Glomerular visceral epithelial cell (primary cell): ENCODE data around the gene PRSS12.
"Not testable (repeated sequence)": the region's sequence is repeated elsewhere in the genome, so short reads cannot be mapped to it uniquely, and the experiment has no call there.

Experiments
- DNase-seq: peaks from one replicate; pipeline ENCODE4 v3.0.0-alpha.2; 2016; ENCODE audit errors: extremely low spot score

PRSS12 gene

GRCh38 chr4:118322831-118323502 lies 29.8 kb downstream of the PRSS12 start:
- no peak for DNase-seq

- no peak for DNase-seq
Observed at GRCh38 chr4:118318931-118319330, 33.9 kb downstream of the PRSS12 start.

GRCh38 chr4:118317691-118318090 lies 35.1 kb downstream of the PRSS12 start:
- DNase-seq, result no peak

DNA sequence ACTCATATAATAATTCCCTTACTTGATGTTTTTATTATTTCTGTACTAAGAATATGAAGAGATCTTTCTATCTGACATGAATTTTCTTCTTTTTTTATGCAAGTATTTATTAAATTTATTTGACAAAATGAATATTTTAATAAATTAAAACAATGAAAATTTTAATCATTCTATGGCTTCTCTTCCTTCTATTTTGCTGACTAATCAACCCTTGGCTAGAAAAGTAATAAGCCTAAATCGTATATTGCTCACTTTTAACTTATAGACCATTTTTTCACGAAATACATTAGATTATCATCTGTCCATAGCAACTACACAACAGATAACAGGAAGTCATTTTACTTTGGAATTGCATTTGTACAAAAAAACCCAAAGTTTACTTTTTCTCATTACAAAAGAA lies 38.6 kb downstream of the PRSS12 start:
- no peak for DNase-seq

DNA sequence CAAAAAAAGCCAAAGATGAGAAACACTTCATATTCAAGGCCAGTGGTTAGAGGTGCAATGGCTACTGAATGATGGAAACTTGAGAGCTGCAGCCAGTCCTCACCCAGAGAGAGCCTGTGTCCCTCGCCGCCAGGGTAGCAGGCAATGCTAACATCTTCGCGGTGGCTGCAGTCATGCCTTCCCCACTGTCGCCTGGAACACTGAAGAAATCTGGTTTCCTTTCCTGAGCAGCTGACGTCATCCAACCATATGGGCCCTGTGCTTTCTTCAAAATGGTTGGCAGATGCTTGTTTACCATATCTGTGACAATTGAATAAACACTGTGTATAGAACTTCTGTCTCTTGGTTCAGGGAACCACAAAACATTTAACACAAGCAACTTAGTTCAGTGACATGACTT lies 39.7 kb downstream of the PRSS12 start:
- DNase-seq, result no peak

GRCh38 chr4:118308306-118309030 lies 44.3 kb downstream of the PRSS12 start:
- DNase-seq, result no peak

GRCh38 chr4:118307643-118308042 lies 45.2 kb downstream of the PRSS12 start:
- no peak for DNase-seq

DNA sequence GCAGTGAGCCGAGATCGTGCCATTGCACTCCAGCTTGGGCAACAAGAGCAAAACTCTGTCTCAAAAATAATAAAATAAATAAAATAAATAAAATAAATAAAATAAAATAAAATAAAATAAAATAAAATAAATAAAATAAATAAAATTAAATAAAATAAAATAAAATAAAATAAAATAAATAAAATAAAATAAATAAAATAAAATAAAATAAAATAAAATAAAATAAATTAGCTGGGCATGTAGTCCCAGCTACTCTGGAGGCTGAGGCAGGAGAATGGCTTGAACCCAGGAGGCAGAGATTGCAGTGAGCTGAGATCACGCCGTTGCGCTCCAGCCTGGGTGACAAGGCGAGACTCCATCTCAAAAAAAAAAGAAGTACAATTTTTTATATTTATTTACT lies 53.2 kb downstream of the PRSS12 start:
- DNase-seq, result not testable (repeated sequence)

DNA sequence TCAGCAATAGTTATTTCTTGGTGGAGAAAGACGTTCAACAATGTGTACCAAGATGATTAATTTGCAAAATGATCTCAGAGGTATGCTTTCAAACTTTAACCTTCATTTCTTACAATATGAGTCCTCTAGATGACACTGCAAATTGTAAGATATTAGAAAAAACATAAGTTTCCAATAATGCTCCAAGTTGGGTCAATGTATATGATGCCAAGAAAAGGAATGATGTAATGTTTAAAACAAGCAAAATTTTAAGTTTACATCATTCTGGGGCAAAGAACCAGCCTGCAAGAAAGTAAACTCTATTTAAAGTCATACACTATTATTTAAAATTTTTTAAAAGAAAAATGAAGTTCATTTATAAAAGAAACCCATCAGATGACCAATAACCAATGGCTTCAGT lies 56.1 kb downstream of the PRSS12 start:
- DNase-seq, result no peak

DNA sequence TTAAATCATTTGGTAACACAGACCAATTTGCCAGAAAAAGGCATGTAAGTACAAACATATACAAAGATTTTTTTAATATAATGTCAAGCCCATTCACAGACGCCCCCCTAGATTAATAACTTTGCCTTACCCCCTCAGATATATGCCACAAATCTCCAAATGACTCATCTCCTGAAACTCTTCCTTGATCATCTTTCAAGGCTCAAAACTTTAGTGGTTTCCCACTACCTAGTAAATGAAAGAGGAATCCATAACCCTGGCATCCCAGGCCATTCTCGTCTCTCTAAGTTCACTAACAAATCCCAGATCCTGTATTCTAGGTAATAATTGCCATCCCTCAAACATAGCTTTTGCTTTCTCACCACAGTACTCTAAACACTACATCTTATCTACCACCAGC lies 61.9 kb downstream of the PRSS12 start:
- no peak for DNase-seq

DNA sequence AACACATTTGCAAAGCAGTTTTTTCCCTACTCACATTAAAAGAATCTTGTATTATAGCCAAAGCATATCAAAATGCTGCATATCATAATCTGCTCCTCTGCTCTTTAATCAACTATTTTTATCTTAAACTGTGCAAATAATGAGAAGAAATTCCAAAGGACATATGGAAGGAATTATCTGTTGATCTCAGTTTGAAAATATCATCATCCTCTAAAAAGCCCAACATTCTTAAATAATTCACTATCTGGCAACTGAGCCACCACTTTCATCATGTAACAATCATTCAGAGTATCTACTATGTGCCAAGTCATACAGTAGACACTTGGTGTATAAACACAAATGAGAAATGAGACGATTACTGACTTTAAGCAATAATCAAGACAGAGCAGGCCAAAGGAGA lies 63.0 kb downstream of the PRSS12 start:
- DNase-seq, result no peak

GRCh38 chr4:118287711-118288451 lies 64.9 kb downstream of the PRSS12 start:
- no peak for DNase-seq

DNA sequence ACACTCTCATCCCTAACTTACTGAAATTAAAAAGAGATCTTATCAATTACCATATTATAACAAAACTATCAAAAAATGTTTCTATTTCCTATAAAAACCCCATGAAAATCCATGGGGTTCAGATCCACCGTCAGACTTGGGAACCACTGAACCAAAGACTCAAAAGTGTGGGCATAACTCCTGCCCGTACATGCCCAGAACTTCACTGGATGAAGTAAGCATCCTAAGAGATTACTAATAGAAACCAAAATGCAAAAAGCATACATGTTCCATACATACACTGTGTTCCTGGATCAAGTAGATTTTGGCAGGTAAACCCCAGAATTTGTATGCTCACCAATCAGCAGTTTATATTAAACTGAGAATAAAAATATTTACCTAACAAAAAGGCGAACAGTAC lies 66.1 kb downstream of the PRSS12 start:
- no peak for DNase-seq

GRCh38 chr4:118285931-118286330 lies 66.9 kb downstream of the PRSS12 start:
- DNase-seq, result no peak

DNA sequence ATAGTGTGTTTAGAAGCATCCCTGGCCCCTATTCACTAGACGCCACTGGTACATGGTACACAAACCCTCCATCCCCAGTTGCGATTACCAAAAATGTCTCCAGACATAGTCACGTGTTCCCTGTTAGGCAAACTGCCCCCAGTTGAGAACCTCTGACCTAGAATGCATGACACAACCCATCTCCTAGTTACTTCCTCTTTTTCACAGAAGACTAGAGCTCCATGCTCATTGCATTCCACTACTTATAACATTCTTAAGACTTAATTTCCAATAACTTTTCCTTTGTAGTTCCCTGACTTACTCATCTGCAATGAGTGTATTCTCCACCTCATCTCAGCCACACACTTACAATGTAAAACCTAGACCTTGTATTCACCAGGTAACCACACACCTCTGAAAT lies 68.6 kb downstream of the PRSS12 start:
- DNase-seq, result no peak

DNA sequence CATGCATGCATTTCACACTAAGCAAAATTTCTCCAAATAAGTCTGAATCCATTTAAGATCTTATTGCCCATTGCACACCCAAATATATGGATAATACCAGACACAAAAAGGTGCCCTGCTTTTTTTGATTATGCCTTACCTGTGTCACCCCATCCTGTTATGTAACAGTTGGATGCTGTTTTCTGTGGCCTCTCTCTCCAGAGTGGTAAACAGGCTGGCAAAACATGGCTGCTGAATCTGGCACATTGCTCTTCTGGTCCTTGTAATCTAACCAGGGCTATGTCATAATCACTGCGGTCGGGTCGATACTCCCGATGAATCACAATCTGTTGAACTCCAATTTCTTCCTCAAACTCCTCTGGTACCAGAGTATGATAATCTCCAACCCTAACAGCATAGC lies 70.1 kb downstream of the PRSS12 start:
- peak; percentile 36 for DNase-seq

DNA sequence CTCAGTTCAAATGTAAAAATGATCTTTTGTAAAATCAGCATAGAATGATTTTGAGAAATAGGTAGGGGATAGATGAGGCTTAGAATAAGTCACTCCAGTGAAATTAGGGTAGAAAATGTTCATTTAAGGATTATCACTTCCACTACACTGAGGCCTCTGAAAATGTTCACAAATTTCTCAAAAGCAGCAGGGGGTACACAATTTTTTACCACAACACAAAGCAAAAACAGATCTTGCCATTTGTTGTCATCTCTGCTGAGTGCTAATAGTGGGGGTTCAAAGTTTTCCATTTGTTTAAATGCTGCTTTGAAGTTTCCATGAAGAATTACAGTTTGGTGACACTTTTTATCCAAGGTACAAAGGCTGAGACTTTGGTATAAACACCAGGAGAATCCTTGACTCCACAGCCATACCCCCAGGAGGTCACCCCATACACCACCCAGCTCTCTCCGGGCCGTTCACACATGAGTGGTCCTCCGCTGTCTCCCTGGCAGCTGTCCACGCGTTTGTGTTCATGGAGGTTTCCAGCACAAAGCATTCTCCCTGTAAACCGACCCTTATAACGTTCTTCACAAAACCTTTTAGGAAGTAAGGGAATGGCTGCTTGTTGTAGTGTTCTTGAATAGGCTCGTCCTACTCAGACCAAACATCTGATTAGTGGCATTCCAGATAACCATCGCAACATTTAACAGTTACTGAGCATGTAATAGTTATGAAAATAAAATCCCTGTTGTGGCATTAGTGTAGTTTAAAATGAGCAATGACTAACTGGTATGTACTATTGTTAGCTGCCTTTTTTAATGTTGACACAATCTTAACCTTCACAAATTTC lies 71.0 kb downstream of the PRSS12 start:
- DNase-seq, result peak; percentile 78

DNA sequence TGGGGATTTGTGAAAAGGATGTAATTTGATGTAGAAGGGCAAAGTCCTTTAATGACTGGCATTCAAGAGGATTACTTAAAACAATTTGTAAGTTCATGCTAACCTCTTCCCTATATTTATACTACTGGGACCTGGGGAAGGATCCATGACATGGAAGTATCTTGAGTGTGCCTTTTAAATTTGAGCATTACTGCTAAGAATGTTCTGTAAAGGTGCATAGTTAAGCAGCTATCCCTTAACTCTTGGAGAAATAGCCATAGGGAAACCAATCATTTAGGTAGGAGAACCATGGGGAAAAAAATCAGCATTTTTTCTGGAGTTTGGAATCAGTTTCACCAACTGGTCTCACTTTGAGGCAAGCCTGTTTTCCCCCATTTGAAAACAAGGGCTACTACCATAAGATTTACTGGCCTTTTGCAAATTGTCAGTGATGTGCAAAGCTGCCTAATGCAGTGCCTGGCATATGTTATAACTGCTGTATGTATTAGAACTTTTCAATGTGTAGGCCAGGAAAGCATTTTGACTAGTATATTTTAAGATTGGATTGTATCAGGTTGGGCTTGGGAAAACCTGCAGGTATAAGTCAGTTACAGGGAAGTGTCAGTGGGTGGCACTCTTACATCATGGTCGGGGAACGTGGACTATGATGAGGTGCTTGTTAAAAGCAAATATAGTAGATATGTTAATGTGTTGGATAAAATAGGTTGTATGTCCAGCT lies 72.1 kb downstream of the PRSS12 start:
- DNase-seq, result peak; percentile 76

- no peak for DNase-seq
Observed at GRCh38 chr4:118279920-118280432, 72.8 kb downstream of the PRSS12 start.

GRCh38 chr4:118279328-118279727 lies 73.5 kb downstream of the PRSS12 start:
- DNase-seq, result no peak
